IMR-90 (cell line): ENCODE data around the gene ESR1. TPM values are rescaled to one million over a fixed set of nuclear protein-coding genes. Genes with fewer than 3 reads are reported as not detected.

Source experiments
- ATAC-seq: fragments of 200-7000 bp; cut with Tn5 transposase; 2 replicates; pipeline ENCODE4 v1.9.1; 2020; ENCODE audit warnings: low read depth, mild to moderate bottlenecking, moderate library complexity
- BruUV-seq: library from RNA; stranded (reverse); fragments of 400-500 nt; replicated peaks from 2 replicates; lab custom pipeline; 2021; lab: Mats Ljungman, UMichigan
- CTCF ChIA-PET: fragments of 300-600 bp; formaldehyde crosslinking; extraction: SDS; loops from one replicate; lab custom pipeline; 2021; ENCODE audit warnings: antibody characterized with exemption; lab: Yijun Ruan, JAX
- POLR2A ChIA-PET: fragments of 300-600 bp; sonication (Branson Sonifier 250); formaldehyde crosslinking; loops from one replicate; lab custom pipeline; 2022; ENCODE audit warnings: antibody characterized with exemption; ENCODE audit not compliant: unreplicated experiment; lab: Charles Lee
- DNase-seq: peaks from one replicate; pipeline ENCODE4 v3.0.0; 2013
- H2AFZ ChIP-seq: replicated peaks from 2 replicates; pipeline ENCODE3; 2013; ENCODE audit warnings: low read length, mild to moderate bottlenecking; ENCODE audit not compliant: poor library complexity
- H2AK5ac ChIP-seq: 2 replicates; pipeline ENCODE4 v1.6.1; 2013; ENCODE audit warnings: low read depth, low read length, inconsistent platforms
- H2AK9ac ChIP-seq: replicated peaks from 2 replicates; pipeline ENCODE3; 2013; ENCODE audit warnings: mild to moderate bottlenecking, low read depth, low read length, moderate library complexity; ENCODE audit not compliant: poor library complexity
- H2BK120ac ChIP-seq: 2 replicates; pipeline ENCODE4 v1.6.1; 2013; ENCODE audit warnings: low read depth, low read length, inconsistent platforms
- H2BK15ac ChIP-seq: 3 replicates; pipeline ENCODE4 v1.6.1; 2013; ENCODE audit warnings: low read depth, low read length, inconsistent platforms
- H2BK20ac ChIP-seq: 2 replicates; pipeline ENCODE4 v1.6.1; 2013; ENCODE audit warnings: low read depth, mild to moderate bottlenecking, inconsistent platforms, low read length, moderate library complexity
- H2BK5ac ChIP-seq: 2 replicates; pipeline ENCODE4 v1.6.1; 2013; ENCODE audit warnings: mild to moderate bottlenecking, low read depth, low read length, inconsistent platforms; ENCODE audit not compliant: poor library complexity, severe bottlenecking
- H3K14ac ChIP-seq: replicated peaks from 2 replicates; pipeline ENCODE4 v1.6.1; 2013; ENCODE audit warnings: low read depth, low read length, inconsistent platforms
- H3K18ac ChIP-seq: 2 replicates; pipeline ENCODE4 v1.6.1; 2013; ENCODE audit warnings: low read depth, low read length, control low read depth
- H3K23ac ChIP-seq: 2 replicates; pipeline ENCODE4 v1.6.1; 2013; ENCODE audit warnings: low read depth, low read length, inconsistent platforms
- H3K27ac ChIP-seq: 2 replicates; pipeline ENCODE4 v1.5.1; 2013; ENCODE audit warnings: mild to moderate bottlenecking, control low read depth, low read length; ENCODE audit not compliant: insufficient read depth
- H3K27me3 ChIP-seq: 2 replicates; pipeline ENCODE4 v1.6.1; 2013; ENCODE audit warnings: low read length; ENCODE audit not compliant: control insufficient read depth, insufficient read depth
- H3K36me3 ChIP-seq: 2 replicates; pipeline ENCODE4 v1.6.1; 2013; ENCODE audit warnings: low read length, mixed read lengths; ENCODE audit not compliant: control insufficient read depth, insufficient read depth
- H3K4ac ChIP-seq: 2 replicates; pipeline ENCODE4 v1.6.1; 2013; ENCODE audit warnings: low read depth, low read length, inconsistent platforms
- H3K4me1 ChIP-seq: 2 replicates; pipeline ENCODE4 v1.6.1; 2013; ENCODE audit warnings: low read length, mixed read lengths; ENCODE audit not compliant: control insufficient read depth, insufficient read depth
- H3K4me2 ChIP-seq: 2 replicates; pipeline ENCODE4 v1.6.1; 2013; ENCODE audit warnings: low read depth, mild to moderate bottlenecking, control low read depth, low read length, moderate library complexity
- H3K4me3 ChIP-seq: 2 replicates; pipeline ENCODE4 v1.5.1; 2013; ENCODE audit warnings: low read depth, mild to moderate bottlenecking, control low read depth, low read length, moderate library complexity; ENCODE audit not compliant: insufficient read depth
- H3K56ac ChIP-seq: 2 replicates; pipeline ENCODE4 v1.6.1; 2013; ENCODE audit warnings: low read length, inconsistent platforms; ENCODE audit not compliant: insufficient read depth; ENCODE audit errors: extremely low read depth
- H3K79me1 ChIP-seq, 2 experiments: 2 replicates each; pipeline ENCODE4 v1.6.1; 2013; ENCODE audit warnings: low read length in 2 of 2, inconsistent platforms in 1 of 2, low read depth in 1 of 2
- H3K9ac ChIP-seq: 2 replicates; pipeline ENCODE4 v1.6.1; 2013; ENCODE audit warnings: low read depth, low read length, control low read depth
- H3K9me1 ChIP-seq: 2 replicates; pipeline ENCODE4 v1.6.1; 2013; ENCODE audit warnings: low read length, inconsistent platforms; ENCODE audit not compliant: insufficient read depth
- H3K9me3 ChIP-seq: 2 replicates; pipeline ENCODE4 v1.6.1; 2013; ENCODE audit warnings: low read length; ENCODE audit not compliant: control insufficient read depth, insufficient read depth
- H4K20me1 ChIP-seq: 2 replicates; pipeline ENCODE4 v1.6.1; 2013; ENCODE audit warnings: low read length, inconsistent platforms; ENCODE audit not compliant: insufficient read depth
- H4K5ac ChIP-seq: 2 replicates; pipeline ENCODE4 v1.6.1; 2013; ENCODE audit warnings: mild to moderate bottlenecking, low read depth, low read length, control low read depth
- H4K8ac ChIP-seq, 2 experiments: 2 replicates each; pipeline ENCODE4 v1.6.1; 2013; ENCODE audit warnings: low read depth in 2 of 2, low read length in 2 of 2, control low read depth in 1 of 2, inconsistent platforms in 1 of 2
- H4K91ac ChIP-seq: 2 replicates; pipeline ENCODE4 v1.6.1; 2013; ENCODE audit warnings: low read depth, low read length, inconsistent platforms; ENCODE audit not compliant: insufficient read depth
- BHLHE40 ChIP-seq: fragments of 150-350 bp; IDR thresholded peaks from 2 replicates; pipeline ENCODE4 v1.6.1; 2016; ENCODE audit warnings: mild to moderate bottlenecking, low read depth, low read length
- CEBPB ChIP-seq: IDR thresholded peaks from 2 replicates; pipeline ENCODE4 v1.6.1; 2012; ENCODE audit warnings: low read depth, low read length, improper control_type of control experiment
- FOS ChIP-seq: fragments of 150-350 bp; IDR thresholded peaks from 2 replicates; pipeline ENCODE4 v1.6.1; 2016; ENCODE audit warnings: low read depth, low read length
- MAFK ChIP-seq: IDR thresholded peaks from 2 replicates; pipeline ENCODE4 v1.6.1; 2012; ENCODE audit warnings: low read depth, low read length, improper control_type of control experiment
- POLR2A ChIP-seq: IDR thresholded peaks from 2 replicates; pipeline ENCODE4 v1.6.1; 2012; ENCODE audit warnings: mild to moderate bottlenecking, low read depth, low read length
- SMC3 ChIP-seq: fragments of 150-350 bp; IDR thresholded peaks from 2 replicates; pipeline ENCODE4 v1.6.1; 2016; ENCODE audit warnings: low read depth, mild to moderate bottlenecking, antibody characterized with exemption, low read length, moderate library complexity
- WGBS, 2 experiments: methylation state at CpG; one replicate each; pipeline versions ENCODE4 v1.1.5 to v1.1.7; 2013; ENCODE audit warnings: missing lambda C conversion rate in 2 of 2; ENCODE audit not compliant: insufficient read length in 1 of 2; ENCODE audit errors: extremely low coverage in 2 of 2; 5-methylcytosine and 5-hydroxymethylcytosine counted together
- dilution Hi-C: fragments of 300-500 bp; cut with HindIII; formaldehyde crosslinking; loops from one replicate; pipeline ENCODE4 v1.14.3; 2018; ENCODE audit warnings: low sequenced_read_pairs; ENCODE audit not compliant: unreplicated experiment
- in situ Hi-C: fragments of 300-500 bp; cut with MboI; formaldehyde crosslinking; loops from 3 replicates; pipeline ENCODE4 v1.14.3; 2019; ENCODE audit warnings: low sequenced_read_pairs, inconsistent platforms, mixed read lengths
- intact Hi-C: fragments of 100-400 bp; cut with micrococcal nuclease; formaldehyde crosslinking; loops from 2 replicates; pipeline ENCODE4 v1.10.0; 2022
- polyA plus RNA-seq, 3 experiments: library from polyadenylated mRNA; depleted of rRNA; stranded (reverse); fragments of >200 nt; gene quantifications; 2 replicates each; pipeline ENCODE4 v1.2.3, GENCODE V29; 2012; ENCODE audit warnings: low replicate concordance in 1 of 3
- total RNA-seq: library from RNA; depleted of rRNA; stranded (reverse); fragments of >200 nt; gene quantifications from 2 replicates; pipeline ENCODE4 v1.2.3, GENCODE V29; 2012
- TF ChIP-seq, protein P1 (sequence below): fragments of 150-350 bp; IDR thresholded peaks from 2 replicates; pipeline ENCODE4 v1.6.1; 2016; ENCODE audit warnings: low read depth, mild to moderate bottlenecking, low read length, moderate library complexity, borderline replicate concordance
- TF ChIP-seq, protein P2 (sequence below): conservative IDR thresholded peaks from 2 replicates; pipeline ENCODE4 v1.5.1; 2012; ENCODE audit warnings: mild to moderate bottlenecking, low read depth, low read length, improper control_type of control experiment

The ESR1 gene
- total and polyA plus RNA-seq, 2 of the 4 experiments (the other 2 are of a cell fraction) = not detected

DNA sequence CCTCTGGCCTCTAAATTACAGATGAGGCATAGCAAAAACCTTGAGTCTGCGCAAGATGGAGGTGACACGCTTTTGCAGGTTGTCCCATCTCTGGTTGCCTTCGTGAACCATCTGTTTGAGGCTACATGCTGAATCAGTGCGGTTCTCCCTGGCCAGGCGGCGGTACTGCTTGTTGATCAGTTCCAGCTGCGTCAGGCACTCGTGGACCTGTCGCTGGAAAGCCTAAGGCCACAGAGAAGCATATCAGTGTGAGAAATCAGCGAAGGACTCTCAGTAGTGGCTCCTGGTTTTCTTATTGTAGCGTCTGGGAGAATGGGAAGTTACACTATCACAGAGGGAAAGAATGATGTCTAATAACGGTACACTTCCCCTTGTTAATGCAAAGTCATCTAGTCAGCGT, 344.4 kb downstream of the ESR1 start:
- DNase-seq (no peak), ATAC-seq (no peak)
- H4K20me1 ChIP-seq = 0 out of 2 replicates have a peak, but pooled peaks cover under 1% of the 10 kb centered on the region
- no peak overlapping the region for H2BK20ac ChIP-seq
- ChIA-PET CTCF (no interaction called here), POLR2A (no interaction called here)
- H2AK5ac ChIP-seq = no peak overlapping the region
- no peak overlapping the region for H4K91ac ChIP-seq
- no peak overlapping the region for H4K8ac ChIP-seq
- BruUV-seq = no TSS peak
- peaks cover 10% of the 10 kb centered on the region for H3K9me1 ChIP-seq
- H3K27ac ChIP-seq = no peak overlapping the region
- no peak overlapping the region for H2BK15ac ChIP-seq
- H3K36me3 ChIP-seq = peaks cover 39% of the 10 kb centered on the region
- no peak overlapping the region for H3K4me2 ChIP-seq
- H2BK120ac ChIP-seq = no peak overlapping the region
- no peak overlapping the region for H3K23ac ChIP-seq
- H3K18ac ChIP-seq = no peak overlapping the region
- H3K9me3 ChIP-seq = no peaks in the 10 kb centered on the region
- H2AK9ac ChIP-seq = no peak overlapping the region
- no peak overlapping the region for H3K4me3 ChIP-seq
- no peaks in the 10 kb centered on the region for H3K27me3 ChIP-seq
- dilution Hi-C loops (no loop called here), in situ Hi-C loops (no loop called here), intact Hi-C loops (no loop called here)
- no peak overlapping the region for H3K14ac ChIP-seq
- no peak overlapping the region for H2BK5ac ChIP-seq
- H3K9ac ChIP-seq = no peak overlapping the region
- no peak overlapping the region for H3K4ac ChIP-seq
- H3K4me1 ChIP-seq = peaks cover 5% of the 10 kb centered on the region
- no peak overlapping the region for H3K56ac ChIP-seq
- H3K79me1 ChIP-seq = no peaks in the 10 kb centered on the region; a peak in 1 of 4 replicates
- H4K5ac ChIP-seq = no peak overlapping the region
- TF ChIP-seq CEBPB = no peak
- no peak for TF ChIP-seq BHLHE40
- no peak for TF ChIP-seq FOS
- TF ChIP-seq POLR2A = no peak
- TF ChIP-seq, protein P1, sequence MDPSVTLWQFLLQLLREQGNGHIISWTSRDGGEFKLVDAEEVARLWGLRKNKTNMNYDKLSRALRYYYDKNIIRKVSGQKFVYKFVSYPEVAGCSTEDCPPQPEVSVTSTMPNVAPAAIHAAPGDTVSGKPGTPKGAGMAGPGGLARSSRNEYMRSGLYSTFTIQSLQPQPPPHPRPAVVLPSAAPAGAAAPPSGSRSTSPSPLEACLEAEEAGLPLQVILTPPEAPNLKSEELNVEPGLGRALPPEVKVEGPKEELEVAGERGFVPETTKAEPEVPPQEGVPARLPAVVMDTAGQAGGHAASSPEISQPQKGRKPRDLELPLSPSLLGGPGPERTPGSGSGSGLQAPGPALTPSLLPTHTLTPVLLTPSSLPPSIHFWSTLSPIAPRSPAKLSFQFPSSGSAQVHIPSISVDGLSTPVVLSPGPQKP = no peak
- TF ChIP-seq MAFK = no peak
- TF ChIP-seq, protein P2, sequence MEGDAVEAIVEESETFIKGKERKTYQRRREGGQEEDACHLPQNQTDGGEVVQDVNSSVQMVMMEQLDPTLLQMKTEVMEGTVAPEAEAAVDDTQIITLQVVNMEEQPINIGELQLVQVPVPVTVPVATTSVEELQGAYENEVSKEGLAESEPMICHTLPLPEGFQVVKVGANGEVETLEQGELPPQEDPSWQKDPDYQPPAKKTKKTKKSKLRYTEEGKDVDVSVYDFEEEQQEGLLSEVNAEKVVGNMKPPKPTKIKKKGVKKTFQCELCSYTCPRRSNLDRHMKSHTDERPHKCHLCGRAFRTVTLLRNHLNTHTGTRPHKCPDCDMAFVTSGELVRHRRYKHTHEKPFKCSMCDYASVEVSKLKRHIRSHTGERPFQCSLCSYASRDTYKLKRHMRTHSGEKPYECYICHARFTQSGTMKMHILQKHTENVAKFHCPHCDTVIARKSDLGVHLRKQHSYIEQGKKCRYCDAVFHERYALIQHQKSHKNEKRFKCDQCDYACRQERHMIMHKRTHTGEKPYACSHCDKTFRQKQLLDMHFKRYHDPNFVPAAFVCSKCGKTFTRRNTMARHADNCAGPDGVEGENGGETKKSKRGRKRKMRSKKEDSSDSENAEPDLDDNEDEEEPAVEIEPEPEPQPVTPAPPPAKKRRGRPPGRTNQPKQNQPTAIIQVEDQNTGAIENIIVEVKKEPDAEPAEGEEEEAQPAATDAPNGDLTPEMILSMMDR = no peak
- no peak for TF ChIP-seq SMC3
- H2AFZ ChIP-seq = no peak overlapping the region
- WGBS, 2 experiments = 100% methylated on average over 1 of the region's 13 CpGs; no CpG with 5 or more reads in 1 of the 2 experiments
